Hepatocyte (in vitro differentiated cells): ENCODE measurements around the gene MYRF. TPM values are rescaled to one million over a fixed set of nuclear protein-coding genes. Genes with fewer than 3 reads are reported as not detected.

Experiments used
- DNase-seq: peaks from one replicate; pipeline ENCODE4 v3.0.0-alpha.2; 2016; ENCODE audit warnings: low spot score
- H2AFZ ChIP-seq: fragments of 200-600 bp; sonication (generic); 2 replicates; pipeline ENCODE4 v1.6.0; 2016; ENCODE audit warnings: antibody characterized with exemption, mild to moderate bottlenecking
- H3K27ac ChIP-seq: fragments of 200-600 bp; sonication (generic); 2 replicates; pipeline ENCODE4 v1.5.1; 2016; ENCODE audit warnings: mild to moderate bottlenecking
- H3K27me3 ChIP-seq: fragments of 200-600 bp; sonication (generic); 2 replicates; pipeline ENCODE4 v1.6.1; 2016
- H3K36me3 ChIP-seq: fragments of 200-600 bp; sonication (generic); replicated peaks from 2 replicates; pipeline ENCODE4 v1.5.1; 2016; ENCODE audit warnings: low read depth; ENCODE audit not compliant: insufficient read depth
- H3K4me1 ChIP-seq: fragments of 200-600 bp; sonication (generic); 2 replicates; pipeline ENCODE4 v1.5.1; 2016; ENCODE audit warnings: mild to moderate bottlenecking, moderate library complexity; ENCODE audit not compliant: insufficient read depth
- H3K4me2 ChIP-seq: fragments of 200-600 bp; sonication (generic); 2 replicates; pipeline ENCODE4 v1.6.0; 2016
- H3K4me3 ChIP-seq: fragments of 200-600 bp; sonication (generic); 2 replicates; pipeline ENCODE4 v1.5.1; 2016; ENCODE audit warnings: mild to moderate bottlenecking
- H3K79me2 ChIP-seq: fragments of 200-600 bp; sonication (generic); 2 replicates; pipeline ENCODE4 v1.6.0; 2017; ENCODE audit warnings: mild to moderate bottlenecking
- H3K9me2 ChIP-seq: fragments of 200-600 bp; sonication (generic); replicated peaks from 2 replicates; pipeline ENCODE4 v1.6.0; 2017; ENCODE audit warnings: mild to moderate bottlenecking; ENCODE audit not compliant: insufficient read depth
- H3K9me3 ChIP-seq: fragments of 200-600 bp; sonication (generic); 2 replicates; pipeline ENCODE4 v1.5.1; 2016; ENCODE audit warnings: low read depth, mild to moderate bottlenecking
- H4K20me1 ChIP-seq: fragments of 200-600 bp; sonication (generic); 2 replicates; pipeline ENCODE4 v1.6.0; 2016; ENCODE audit warnings: mild to moderate bottlenecking; ENCODE audit not compliant: insufficient read depth, poor library complexity, severe bottlenecking
- CTCF ChIP-seq: fragments of 200-600 bp; sonication (generic); IDR thresholded peaks from 2 replicates; pipeline ENCODE4 v1.5.1; 2016; ENCODE audit warnings: antibody characterized with exemption, mild to moderate bottlenecking; ENCODE audit not compliant: poor library complexity
- EZH2 ChIP-seq: fragments of 200-600 bp; sonication (generic); IDR thresholded peaks from 2 replicates; pipeline ENCODE4 v1.6.1; 2016; ENCODE audit warnings: antibody characterized with exemption, mild to moderate bottlenecking, borderline replicate concordance
- EZH2phosphoT487 ChIP-seq: fragments of 200-600 bp; sonication (generic); IDR thresholded peaks from one replicate; pipeline ENCODE4 v1.6.1; 2018; ENCODE audit warnings: antibody characterized with exemption, mild to moderate bottlenecking, low read depth, moderate library complexity; ENCODE audit not compliant: unreplicated experiment, severe bottlenecking
- WGBS: methylation state at CpG from one replicate; pipeline ENCODE4 v1.1.6; 2016; ENCODE audit warnings: low lambda C conversion rate; ENCODE audit errors: missing lambda C conversion rate; 5-methylcytosine and 5-hydroxymethylcytosine counted together
- polyA plus RNA-seq: library from polyadenylated mRNA; unstranded; fragments of >200 nt; fragmentation: Nextera tagmentation; extraction: Ambion mirVana; gene quantifications from 2 replicates; pipeline ENCODE4 v1.2.1, GENCODE V29; 2016
- total RNA-seq: library from RNA; depleted of rRNA; stranded (reverse); fragments of >200 nt; gene quantifications from 2 replicates; pipeline ENCODE4 v1.2.3, GENCODE V29; 2014

The MYRF gene
- total and polyA plus RNA-seq, 2 experiments from 2014 or later = 57.3 to 96.7 TPM

- TF ChIP-seq CTCF (no peak), EZH2phosphoT487 (no peak), EZH2 (no peak)
- Histone ChIP-seq H2AFZ (no peak overlapping the region), H3K4me2 (peak overlapping the region; percentile 93), H3K79me2 (peaks cover 77% of the 10 kb centered on the region), H3K9me2 (no peaks in the 10 kb centered on the region), H3K27ac (peak overlapping the region; percentile 98), H4K20me1 (no peaks in the 10 kb centered on the region), H3K4me1 (peaks cover 55% of the 10 kb centered on the region), H3K4me3 (no peak overlapping the region), H3K36me3 (no peaks in the 10 kb centered on the region), H3K27me3 (no peaks in the 10 kb centered on the region), H3K9me3 (no peaks in the 10 kb centered on the region)
- peak; percentile 87 for DNase-seq
- WGBS = 61% methylated on average over 25 of the region's 31 CpGs
Measured at GRCh38 chr11:61754534-61755482, 2.4 kb downstream of the MYRF start.

- 60% methylated on average over 4 of the region's 4 CpGs for WGBS
- Histone ChIP-seq H3K27ac (peak overlapping the region; percentile 98), H3K27me3 (no peaks in the 10 kb centered on the region), H2AFZ (no peak overlapping the region), H3K79me2 (peaks cover 90% of the 10 kb centered on the region), H3K4me1 (peaks cover 58% of the 10 kb centered on the region), H3K9me3 (no peaks in the 10 kb centered on the region), H3K9me2 (no peaks in the 10 kb centered on the region), H3K4me2 (peak overlapping the region; percentile 93), H4K20me1 (no peaks in the 10 kb centered on the region), H3K36me3 (no peaks in the 10 kb centered on the region), H3K4me3 (no peak overlapping the region)
- TF ChIP-seq EZH2 (no peak), EZH2phosphoT487 (no peak), CTCF (no peak)
- DNase-seq = no peak
Measured at GRCh38 chr11:61756147-61756451, 3.7 kb downstream of the MYRF start.

GRCh38 chr11:61756452-61757212, 4.2 kb downstream of the MYRF start:
- Histone ChIP-seq H3K27ac (peak overlapping the region; percentile 98), H3K9me2 (no peaks in the 10 kb centered on the region), H3K4me3 (no peak overlapping the region), H3K36me3 (no peaks in the 10 kb centered on the region), H4K20me1 (no peaks in the 10 kb centered on the region), H3K9me3 (no peaks in the 10 kb centered on the region), H3K27me3 (no peaks in the 10 kb centered on the region), H3K79me2 (peaks cover 96% of the 10 kb centered on the region), H3K4me1 (peaks cover 64% of the 10 kb centered on the region), H3K4me2 (peak overlapping the region; percentile 93), H2AFZ (no peak overlapping the region)
- no peak for TF ChIP-seq EZH2
- no peak for TF ChIP-seq CTCF
- no peak for TF ChIP-seq EZH2phosphoT487
- WGBS = 63% methylated on average over 9 of the region's 9 CpGs
- peak; percentile 88 for DNase-seq
